ENCODE results near the gene TMEM108. TPM values are rescaled to one million over a fixed set of nuclear protein-coding genes. Genes with fewer than 3 reads are reported as not detected.

The TMEM108 gene
- total and polyA plus RNA-seq, 2 of the 4 experiments (the other 2 are of a cell fraction): 0.18 to 2.2 TPM

DNA sequence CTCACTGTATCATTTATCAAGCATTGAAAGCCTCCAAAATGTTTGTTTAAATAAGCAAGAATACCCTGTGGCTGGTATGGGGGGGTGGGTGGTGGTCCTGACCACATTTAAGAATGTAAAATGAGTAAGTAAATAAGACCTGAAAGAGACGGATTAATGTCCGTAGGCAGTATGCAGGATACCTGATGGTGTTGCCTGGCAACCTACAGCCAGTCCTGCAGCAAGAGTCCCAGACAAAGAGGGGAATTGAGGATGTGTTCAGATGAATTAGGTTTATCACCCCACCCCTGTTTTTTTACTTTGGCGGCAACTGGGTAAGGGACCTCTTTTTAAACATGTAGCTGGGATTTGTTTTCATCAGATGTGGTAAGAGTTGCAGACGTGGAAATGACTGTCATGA is 261.9 kb downstream of the TMEM108 start:
- no peak overlapping the region for H2BK5ac ChIP-seq (ENCODE audit: low read depth, low read length, poor library complexity, severe bottlenecking)
- dilution Hi-C loops (cut with HindIII; ENCODE audit: low sequenced_read_pairs, unreplicated experiment) (no loop called here), intact Hi-C loops (cut with micrococcal nuclease) (no loop called here), in situ Hi-C loops (cut with MboI; ENCODE audit: low sequenced_read_pairs) (no loop called here)
- H3K27me3 ChIP-seq (ENCODE audit: control insufficient read depth, insufficient read depth, low read length): no peaks in the 10 kb centered on the region
- no peaks in the 10 kb centered on the region for H3K9me3 ChIP-seq (ENCODE audit: control insufficient read depth, insufficient read depth, low read length)
- DNase-seq: no peak
- WGBS, 2 experiments (ENCODE audit: extremely low coverage in 2 of 2, insufficient read length in 1 of 2): 57% methylated on average over 1 of the region's 4 CpGs; no CpG with 5 or more reads in 1 of the 2 experiments
- no peak overlapping the region for H3K9ac ChIP-seq (ENCODE audit: low read depth, low read length)
- H3K4me1 ChIP-seq (ENCODE audit: control insufficient read depth, insufficient read depth, low read length): peaks cover 24% of the 10 kb centered on the region
- no peak overlapping the region for H3K23ac ChIP-seq (ENCODE audit: low read depth, low read length)
- TF ChIP-seq USF2 (IDR thresholded peaks at IDR 0.05; ENCODE audit: low read depth, low read length) (no peak), MXI1 (IDR thresholded peaks at IDR 0.05; ENCODE audit: borderline replicate concordance, low read depth, low read length) (no peak), CEBPB (IDR thresholded peaks at IDR 0.05; ENCODE audit: low read depth, low read length) (no peak), RCOR1 (IDR thresholded peaks at IDR 0.05; ENCODE audit: insufficient replicate concordance, low read length) (no peak), POLR2A (IDR thresholded peaks at IDR 0.05; ENCODE audit: low read depth, low read length) (no peak), BHLHE40 (IDR thresholded peaks at IDR 0.05; ENCODE audit: low read depth, low read length) (no peak), MAFK (IDR thresholded peaks at IDR 0.05; ENCODE audit: low read depth, low read length) (no peak), FOS (IDR thresholded peaks at IDR 0.05; ENCODE audit: low read depth, low read length) (no peak), ELK1 (IDR thresholded peaks at IDR 0.05; ENCODE audit: borderline replicate concordance, low read depth, low read length) (no peak), RFX5 (IDR thresholded peaks at IDR 0.05; ENCODE audit: low read depth, low read length) (no peak), NFE2L2 (IDR thresholded peaks at IDR 0.05; ENCODE audit: low read depth, low read length) (no peak)
- peaks cover 9% of the 10 kb centered on the region for H3K9me1 ChIP-seq (ENCODE audit: insufficient read depth, low read length)
- peak overlapping the region; percentile 66 for H2BK120ac ChIP-seq (ENCODE audit: low read depth, low read length)
- no peaks in the 10 kb centered on the region for H3K36me3 ChIP-seq (ENCODE audit: control insufficient read depth, insufficient read depth, low read length)
- H2BK15ac ChIP-seq (ENCODE audit: low read depth, low read length): peak overlapping the region; percentile 61; the same call in 1 of the 3 replicates
- peak overlapping the region; percentile 83 for H2BK20ac ChIP-seq (ENCODE audit: low read depth, low read length)
- H4K91ac ChIP-seq (ENCODE audit: insufficient read depth, low read depth, low read length): peak overlapping the region; percentile 73
- H3K79me1 ChIP-seq (ENCODE audit: low read depth in 1 of 2, low read length in 2 of 2): no peaks in the 10 kb centered on the region
- no peak overlapping the region; the same call in 1 of the 2 replicates for H4K5ac ChIP-seq (ENCODE audit: low read depth, low read length)
- no peak overlapping the region for H3K4me3 ChIP-seq (ENCODE audit: insufficient read depth, low read depth, low read length)
- ChIA-PET POLR2A (ENCODE audit: unreplicated experiment) (no interaction called here), CTCF (interaction anchor here (1.6 kb wide), 1 partner anchor 10 kb away, joined by 3 read pairs; no protein-coding TSS in a partner anchor)
- no peak overlapping the region for H2AK9ac ChIP-seq (replicated peaks; ENCODE audit: low read depth, low read length, poor library complexity)
- H4K8ac ChIP-seq (ENCODE audit: low read depth in 2 of 2, low read length in 2 of 2): peak overlapping the region; percentile 7 to 52; a peak in 2 of 4 replicates
- H4K20me1 ChIP-seq (ENCODE audit: insufficient read depth, low read length): no peaks in the 10 kb centered on the region
- no peak overlapping the region for H3K4me2 ChIP-seq (ENCODE audit: low read depth, low read length)
- BruUV-seq (replicated peaks): no TSS peak
- H2AFZ ChIP-seq (replicated peaks; ENCODE audit: low read length, poor library complexity): no peak overlapping the region
- H2AK5ac ChIP-seq (ENCODE audit: low read depth, low read length): peak overlapping the region; percentile 91
- no peak for ATAC-seq (ENCODE audit: low read depth)
- H3K56ac ChIP-seq (ENCODE audit: extremely low read depth, insufficient read depth, low read length): no peak overlapping the region
- H3K14ac ChIP-seq (replicated peaks; ENCODE audit: low read depth, low read length): peak overlapping the region; percentile 81; the same call in 1 of the 2 replicates
- no peak overlapping the region for H3K27ac ChIP-seq (ENCODE audit: insufficient read depth, low read length)
- H3K18ac ChIP-seq (ENCODE audit: low read depth, low read length): peak overlapping the region; percentile 61; the same call in 1 of the 2 replicates
- H3K4ac ChIP-seq (ENCODE audit: low read depth, low read length): peak overlapping the region; percentile 28; the same call in 1 of the 2 replicates
